GM12872 (cell line): ENCODE results near the gene EPB41L4B.

Experiments used
- CTCF ChIP-seq: IDR thresholded peaks from 3 replicates; pipeline ENCODE4 v1.5.1; 2011; ENCODE audit warnings: low read depth, mild to moderate bottlenecking, low read length, moderate library complexity; ENCODE audit not compliant: insufficient read depth

The EPB41L4B gene

GRCh38 chr9:109247228-109247627 is 73.6 kb downstream of the EPB41L4B start:
- no peak for TF ChIP-seq CTCF

- TF ChIP-seq CTCF: no peak
Observed at GRCh38 chr9:109246533-109246932, 74.3 kb downstream of the EPB41L4B start.

- no peak for TF ChIP-seq CTCF
Observed at GRCh38 chr9:109245310-109245897, 75.5 kb downstream of the EPB41L4B start.

GRCh38 chr9:109244179-109245132 is 76.4 kb downstream of the EPB41L4B start:
- TF ChIP-seq CTCF: peak; percentile 99

DNA sequence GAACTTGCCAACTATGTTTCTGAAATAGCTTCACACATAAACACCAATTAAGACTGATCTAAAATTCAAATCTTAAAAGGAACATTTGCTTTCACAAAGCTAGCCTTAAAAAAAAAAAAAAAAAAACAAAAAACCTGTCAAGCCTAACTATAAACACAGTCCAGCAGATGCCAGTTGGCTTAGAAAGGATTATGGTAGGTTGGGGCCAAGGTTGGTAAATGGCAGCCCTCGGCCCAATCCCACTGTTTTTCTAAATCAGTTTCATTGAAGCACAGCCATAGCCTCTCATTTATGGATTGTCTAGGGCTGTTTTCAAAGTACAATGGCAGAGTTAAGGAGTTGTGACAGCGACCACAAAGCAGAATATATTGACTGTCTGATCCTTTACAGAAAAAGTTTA is 78.1 kb downstream of the EPB41L4B start:
- TF ChIP-seq CTCF: no peak

DNA sequence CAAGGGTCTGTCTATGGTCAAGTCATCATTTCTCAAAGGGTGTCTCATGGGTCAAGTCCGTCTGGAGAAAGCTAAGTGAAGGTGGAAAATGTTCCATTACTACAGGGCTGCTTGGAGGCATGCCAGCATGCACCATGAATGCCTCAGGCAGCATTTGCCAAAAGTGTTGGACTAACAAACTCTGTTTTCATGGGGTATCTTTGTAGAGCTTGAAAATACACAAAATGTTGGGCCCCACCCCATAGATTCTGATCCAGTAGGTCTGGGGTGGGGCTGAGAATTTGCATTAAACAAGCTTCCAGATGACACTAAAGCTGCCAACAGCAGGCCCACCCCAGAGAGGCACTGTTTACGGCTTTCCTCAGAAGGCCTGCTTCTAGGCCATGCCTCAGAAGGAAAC is 78.8 kb downstream of the EPB41L4B start:
- no peak for TF ChIP-seq CTCF

GRCh38 chr9:109241207-109241606 is 79.7 kb downstream of the EPB41L4B start:
- TF ChIP-seq CTCF: no peak
